GM12878 (cell line): ENCODE data around the gene INTS7. TPM values are rescaled to one million over a fixed set of nuclear protein-coding genes. Genes with fewer than 3 reads are reported as not detected.

Experiments used
- ASH2L ChIP-seq: fragments of 300-600, 200-600 bp; sonication (generic); IDR thresholded peaks from 2 replicates; pipeline ENCODE4 v1.6.1; 2017; ENCODE audit warnings: low read depth, mild to moderate bottlenecking, borderline replicate concordance
- BACH1 ChIP-seq: fragments of 450-650 bp; IDR thresholded peaks from 2 replicates; pipeline ENCODE4 v1.6.1; 2017; ENCODE audit warnings: mild to moderate bottlenecking, borderline replicate concordance
- BHLHE40 ChIP-seq, 2 experiments: fragments of 450-650 bp in 1 of 2; IDR thresholded peaks; 2 replicates each; pipeline ENCODE4 v1.6.1; 2011 to 2017; ENCODE audit warnings: low read depth in 2 of 2, borderline replicate concordance in 1 of 2, improper control_type of control experiment in 1 of 2, low read length in 1 of 2, mild to moderate bottlenecking in 1 of 2
- BRCA1 ChIP-seq: IDR thresholded peaks from 2 replicates; pipeline ENCODE4 v1.6.1; 2011; ENCODE audit warnings: low read depth, low read length, improper control_type of control experiment
- CBX3 ChIP-seq: fragments of 200-600 bp; sonication (generic); IDR thresholded peaks from 2 replicates; pipeline ENCODE4 v1.6.1; 2016; ENCODE audit warnings: low read depth, borderline replicate concordance
- CEBPB ChIP-seq, 2 experiments: fragments of 150-350 bp in 1 of 2; IDR thresholded peaks; 2 replicates each; pipeline ENCODE4 v1.6.1; 2012 to 2014; ENCODE audit warnings: low read depth in 2 of 2, low read length in 2 of 2, borderline replicate concordance in 1 of 2, inconsistent platforms in 1 of 2
- CHD1 ChIP-seq: IDR thresholded peaks from 2 replicates; pipeline ENCODE4 v1.6.1; 2012; ENCODE audit warnings: low read depth, low read length, improper control_type of control experiment
- FOXM1 ChIP-seq: IDR thresholded peaks from 2 replicates; pipeline ENCODE4 v1.6.1; 2012; ENCODE audit warnings: low read depth, mild to moderate bottlenecking, inconsistent platforms, low read length, moderate library complexity
- HCFC1 ChIP-seq: fragments of 150-350 bp; IDR thresholded peaks from 2 replicates; pipeline ENCODE4 v1.6.1; 2014; ENCODE audit warnings: low read length
- HDGF ChIP-seq: fragments of 450-650 bp; IDR thresholded peaks from 2 replicates; pipeline ENCODE4 v1.6.1; 2016; ENCODE audit warnings: antibody characterized with exemption
- JUND ChIP-seq: IDR thresholded peaks from 2 replicates; pipeline ENCODE4 v1.6.1; 2012; ENCODE audit warnings: low read depth, mild to moderate bottlenecking, low read length, improper control_type of control experiment, moderate library complexity
- NFIC ChIP-seq: IDR thresholded peaks from 2 replicates; pipeline ENCODE4 v1.6.1; 2012; ENCODE audit warnings: low read depth, mild to moderate bottlenecking, inconsistent platforms, low read length, moderate library complexity
- NR2C1 ChIP-seq: fragments of 450-650 bp; IDR thresholded peaks from 2 replicates; pipeline ENCODE4 v1.6.1; 2017; ENCODE audit warnings: antibody characterized with exemption, mild to moderate bottlenecking, moderate library complexity
- PBX3 ChIP-seq: IDR thresholded peaks from 2 replicates; pipeline ENCODE4 v1.6.1; 2011; ENCODE audit warnings: mild to moderate bottlenecking, low read depth, low read length, moderate library complexity; ENCODE audit not compliant: insufficient replicate concordance
- PKNOX1 ChIP-seq: fragments of 450-650 bp; IDR thresholded peaks from 2 replicates; pipeline ENCODE4 v1.6.1; 2016; ENCODE audit warnings: mild to moderate bottlenecking
- POLR2AphosphoS2 ChIP-seq: IDR thresholded peaks from 2 replicates; pipeline ENCODE4 v1.6.1; 2011; ENCODE audit warnings: low read depth, mild to moderate bottlenecking, low read length, improper control_type of control experiment, moderate library complexity
- SMAD1 ChIP-seq: fragments of 450-650 bp; IDR thresholded peaks from 2 replicates; pipeline ENCODE4 v1.6.1; 2018; ENCODE audit warnings: mild to moderate bottlenecking, low read depth; ENCODE audit not compliant: partially characterized antibody
- SUPT20H ChIP-seq: IDR thresholded peaks from 2 replicates; pipeline ENCODE4 v1.6.1; 2011; ENCODE audit warnings: low read depth, mild to moderate bottlenecking, low read length, moderate library complexity, borderline replicate concordance; ENCODE audit not compliant: control insufficient read depth
- SUZ12 ChIP-seq: fragments of 200-600 bp; sonication (generic); IDR thresholded peaks from one replicate; pipeline ENCODE4 v1.6.1; 2018; ENCODE audit warnings: antibody characterized with exemption, mild to moderate bottlenecking; ENCODE audit not compliant: unreplicated experiment
- ZBTB33 ChIP-seq: fragments of 450-650 bp; IDR thresholded peaks from 2 replicates; pipeline ENCODE4 v1.6.1; 2017; ENCODE audit warnings: mild to moderate bottlenecking
- ZNF274 ChIP-seq: IDR thresholded peaks from one replicate; pipeline ENCODE4 v1.8.0; 2011; ENCODE audit not compliant: insufficient read length, insufficient read depth
- ZSCAN29 ChIP-seq: fragments of 450-650 bp; IDR thresholded peaks from 2 replicates; pipeline ENCODE4 v1.6.1; 2017; ENCODE audit warnings: mild to moderate bottlenecking, moderate library complexity
- ZZZ3 ChIP-seq: IDR thresholded peaks from 2 replicates; pipeline ENCODE4 v1.6.1; 2011; ENCODE audit warnings: low read depth; ENCODE audit not compliant: control insufficient read depth, insufficient read length
- polyA plus RNA-seq, 11 experiments: library from polyadenylated mRNA; depleted of rRNA in 4 of 11; unstranded in 6 of 11; stranded (reverse) in 5 of 11; fragments of >200 nt; fragmentation: Nextera tagmentation in 4 of 11; fragmentation: Illumina TruSeq in 1 of 11; extraction: Ambion mirVana in 4 of 11; extraction: Trizol in 1 of 11; gene quantifications; 1 replicate in 1 of 11; 2 replicates in 10 of 11; pipeline versions ENCODE4 v1.2.1 to v1.2.3, GENCODE V29; 2011 to 2016; ENCODE audit warnings: inconsistent platforms in 2 of 11, missing spikeins in 2 of 11, low read depth in 1 of 11
- total RNA-seq, 4 experiments: library from RNA; depleted of rRNA in 3 of 4; stranded (reverse); fragments of >200 nt in 3 of 4; fragmentation: Illumina TruSeq in 1 of 4; extraction: Trizol in 1 of 4; gene quantifications; 2 replicates each; pipeline versions ENCODE4 v1.2.1 to v1.2.3, GENCODE V29; 2013 to 2021
- TF ChIP-seq, protein P1 (sequence below): fragments of 450-650 bp; formaldehyde crosslinking; IDR thresholded peaks from 2 replicates; pipeline ENCODE4 v1.5.0; 2022; ENCODE audit warnings: mild to moderate bottlenecking, missing genetic modification characterization

Gene INTS7
- total and polyA plus RNA-seq, 10 of the 15 experiments (the other 5 are each of a cell fraction or from before 2014, with no cell fraction given), result 17.1 to 49.1 (median 26.8) TPM

DNA sequence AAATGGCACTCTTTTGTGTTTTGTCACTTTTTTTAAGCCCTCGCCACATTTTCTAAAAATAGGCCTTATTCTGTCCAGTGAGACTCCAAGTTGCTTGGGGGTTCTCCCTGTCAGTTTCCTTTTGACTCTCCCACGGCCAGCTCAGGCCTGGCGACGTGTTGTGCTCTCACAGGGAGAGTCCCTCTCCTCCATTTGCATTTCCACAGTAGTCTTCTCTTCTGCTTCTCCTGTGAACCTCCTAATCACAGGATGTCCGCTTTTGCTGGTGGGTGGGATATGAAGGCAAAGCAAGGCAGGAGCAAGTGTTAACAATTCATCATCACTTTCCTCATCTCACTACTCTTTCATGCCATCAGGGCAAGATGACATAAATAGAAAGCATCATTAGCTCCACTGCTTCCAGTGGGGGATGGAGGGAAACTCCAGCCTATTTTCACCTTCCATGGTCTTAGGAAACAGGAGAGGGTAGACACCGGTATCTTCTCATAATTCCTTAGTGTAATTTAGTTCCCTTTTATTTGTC, 99.8 kb downstream of the INTS7 start (continued):
- TF ChIP-seq ZBTB33 (no peak), NR2C1 (no peak), BHLHE40 (IDR thresholded peaks at IDR 0.05; ENCODE audit: borderline replicate concordance in 1 of 2, low read depth in 2 of 2, low read length in 1 of 2) (peak; percentile 89 to 92), POLR2AphosphoS2 (no peak), NFIC (peak; percentile 95), PKNOX1 (peak; percentile 76; the same call in 1 of the 2 replicates), ZSCAN29 (no peak), CEBPB (IDR thresholded peaks at IDR 0.05; ENCODE audit: borderline replicate concordance in 1 of 2, low read depth in 2 of 2, low read length in 2 of 2) (peak in 1 of 2 experiments; percentile 28; a peak in 1 of 4 replicates), ZNF274 (no peak), BRCA1 (no peak), HCFC1 (no peak), JUND (peak; percentile 95), CBX3 (no peak), PBX3 (no peak), BACH1 (peak; percentile 89), FOXM1 (peak; percentile 95), CHD1 (no peak), ASH2L (no peak; the same call in 1 of the 2 replicates), SMAD1 (peak; percentile 81), ZZZ3 (no peak), SUZ12 (no peak), HDGF (peak; percentile 93; the same call in 1 of the 2 replicates), SUPT20H (no peak)
- TF ChIP-seq, protein P1, sequence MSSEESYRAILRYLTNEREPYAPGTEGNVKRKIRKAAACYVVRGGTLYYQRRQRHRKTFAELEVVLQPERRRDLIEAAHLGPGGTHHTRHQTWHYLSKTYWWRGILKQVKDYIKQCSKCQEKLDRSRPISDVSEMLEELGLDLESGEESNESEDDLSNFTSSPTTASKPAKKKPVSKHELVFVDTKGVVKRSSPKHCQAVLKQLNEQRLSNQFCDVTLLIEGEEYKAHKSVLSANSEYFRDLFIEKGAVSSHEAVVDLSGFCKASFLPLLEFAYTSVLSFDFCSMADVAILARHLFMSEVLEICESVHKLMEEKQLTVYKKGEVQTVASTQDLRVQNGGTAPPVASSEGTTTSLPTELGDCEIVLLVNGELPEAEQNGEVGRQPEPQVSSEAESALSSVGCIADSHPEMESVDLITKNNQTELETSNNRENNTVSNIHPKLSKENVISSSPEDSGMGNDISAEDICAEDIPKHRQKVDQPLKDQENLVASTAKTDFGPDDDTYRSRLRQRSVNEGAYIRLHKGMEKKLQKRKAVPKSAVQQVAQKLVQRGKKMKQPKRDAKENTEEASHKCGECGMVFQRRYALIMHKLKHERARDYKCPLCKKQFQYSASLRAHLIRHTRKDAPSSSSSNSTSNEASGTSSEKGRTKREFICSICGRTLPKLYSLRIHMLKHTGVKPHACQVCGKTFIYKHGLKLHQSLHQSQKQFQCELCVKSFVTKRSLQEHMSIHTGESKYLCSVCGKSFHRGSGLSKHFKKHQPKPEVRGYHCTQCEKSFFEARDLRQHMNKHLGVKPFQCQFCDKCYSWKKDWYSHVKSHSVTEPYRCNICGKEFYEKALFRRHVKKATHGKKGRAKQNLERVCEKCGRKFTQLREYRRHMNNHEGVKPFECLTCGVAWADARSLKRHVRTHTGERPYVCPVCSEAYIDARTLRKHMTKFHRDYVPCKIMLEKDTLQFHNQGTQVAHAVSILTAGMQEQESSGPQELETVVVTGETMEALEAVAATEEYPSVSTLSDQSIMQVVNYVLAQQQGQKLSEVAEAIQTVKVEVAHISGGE (CRISPR knock-in tag), result no peak
